GM19372 (cell line): ENCODE data around the gene KRTAP4-3.
"Not testable (repeated sequence)": the region's sequence is repeated elsewhere in the genome, so short reads cannot be mapped to it uniquely, and the experiment has no call there.

Source experiments
- ATAC-seq: cut with Tn5 transposase; IDR thresholded peaks from one replicate; pipeline ENCODE4 v1.9.1; 2021; ENCODE audit warnings: mild to moderate bottlenecking, low read depth, moderate library complexity; ENCODE audit not compliant: unreplicated experiment

The KRTAP4-3 gene

GRCh38 chr17:41119696-41120690 is 48.0 kb downstream of the KRTAP4-3 start:
- ATAC-seq, result not testable (repeated sequence)

- ATAC-seq, result no peak
Observed at GRCh38 chr17:41118721-41119120, 49.3 kb downstream of the KRTAP4-3 start.

GRCh38 chr17:41117846-41118386 is 50.1 kb downstream of the KRTAP4-3 start, which contains the start of gene KRTAP4-11:
Gene KRTAP4-11 (minus strand): TSS chr17:41118373. CDS start chr17:41118315, 58 bp downstream.
- ATAC-seq, result not testable (repeated sequence)
